Fibroblast of pulmonary artery (primary cell): ENCODE results near the gene LIMS2.

ENCODE experiments used
- DNase-seq: peaks from one replicate; pipeline ENCODE4 v3.0.0-alpha.2; 2010; ENCODE audit warnings: low read depth
- H3K4me3 ChIP-seq: replicated peaks from 2 replicates; pipeline ENCODE4 v1.5.1; 2011; ENCODE audit warnings: low read depth, mild to moderate bottlenecking, control low read depth, low read length, moderate library complexity
- TF ChIP-seq, protein P1 (sequence below): IDR thresholded peaks from 2 replicates; pipeline ENCODE4 v1.5.1; 2011; ENCODE audit warnings: mild to moderate bottlenecking, control low read depth, low read length, inconsistent platforms; ENCODE audit errors: missing control alignments

The LIMS2 gene

GRCh38 chr2:127688405-127688804 is 13.1 kb upstream of the LIMS2 start:
- H3K4me3 ChIP-seq: no peak overlapping the region
- DNase-seq: no peak
- TF ChIP-seq, protein P1, sequence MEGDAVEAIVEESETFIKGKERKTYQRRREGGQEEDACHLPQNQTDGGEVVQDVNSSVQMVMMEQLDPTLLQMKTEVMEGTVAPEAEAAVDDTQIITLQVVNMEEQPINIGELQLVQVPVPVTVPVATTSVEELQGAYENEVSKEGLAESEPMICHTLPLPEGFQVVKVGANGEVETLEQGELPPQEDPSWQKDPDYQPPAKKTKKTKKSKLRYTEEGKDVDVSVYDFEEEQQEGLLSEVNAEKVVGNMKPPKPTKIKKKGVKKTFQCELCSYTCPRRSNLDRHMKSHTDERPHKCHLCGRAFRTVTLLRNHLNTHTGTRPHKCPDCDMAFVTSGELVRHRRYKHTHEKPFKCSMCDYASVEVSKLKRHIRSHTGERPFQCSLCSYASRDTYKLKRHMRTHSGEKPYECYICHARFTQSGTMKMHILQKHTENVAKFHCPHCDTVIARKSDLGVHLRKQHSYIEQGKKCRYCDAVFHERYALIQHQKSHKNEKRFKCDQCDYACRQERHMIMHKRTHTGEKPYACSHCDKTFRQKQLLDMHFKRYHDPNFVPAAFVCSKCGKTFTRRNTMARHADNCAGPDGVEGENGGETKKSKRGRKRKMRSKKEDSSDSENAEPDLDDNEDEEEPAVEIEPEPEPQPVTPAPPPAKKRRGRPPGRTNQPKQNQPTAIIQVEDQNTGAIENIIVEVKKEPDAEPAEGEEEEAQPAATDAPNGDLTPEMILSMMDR: no peak

- no peak overlapping the region for H3K4me3 ChIP-seq
- DNase-seq: no peak
- TF ChIP-seq, protein P1: no peak
Observed at GRCh38 chr2:127685410-127686080, 10.2 kb upstream of the LIMS2 start.

DNA sequence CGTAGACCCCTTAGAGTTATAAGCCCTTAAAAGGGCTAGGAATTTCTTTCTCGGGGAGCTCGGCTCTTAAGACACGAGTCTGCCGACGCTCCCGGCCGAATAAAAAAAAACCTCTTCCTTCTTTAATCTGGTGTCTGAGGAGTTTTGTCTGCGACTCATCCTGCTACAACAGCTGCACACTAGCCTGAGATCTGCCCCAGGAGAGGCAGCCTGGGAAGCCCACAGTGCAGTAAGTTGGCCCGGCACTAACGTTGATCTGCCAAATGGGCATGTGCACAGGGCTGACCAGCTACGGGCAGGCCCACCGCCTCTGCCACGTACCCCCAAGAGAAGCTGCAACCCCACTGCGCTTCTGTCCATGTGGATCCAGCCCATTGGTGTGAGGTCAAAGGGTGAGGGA is 8.4 kb upstream of the LIMS2 start:
- H3K4me3 ChIP-seq: no peak overlapping the region
- TF ChIP-seq, protein P1: no peak
- DNase-seq: no peak

GRCh38 chr2:127683056-127683455 is 7.7 kb upstream of the LIMS2 start:
- DNase-seq: no peak
- TF ChIP-seq, protein P1: no peak
- H3K4me3 ChIP-seq: no peak overlapping the region

DNA sequence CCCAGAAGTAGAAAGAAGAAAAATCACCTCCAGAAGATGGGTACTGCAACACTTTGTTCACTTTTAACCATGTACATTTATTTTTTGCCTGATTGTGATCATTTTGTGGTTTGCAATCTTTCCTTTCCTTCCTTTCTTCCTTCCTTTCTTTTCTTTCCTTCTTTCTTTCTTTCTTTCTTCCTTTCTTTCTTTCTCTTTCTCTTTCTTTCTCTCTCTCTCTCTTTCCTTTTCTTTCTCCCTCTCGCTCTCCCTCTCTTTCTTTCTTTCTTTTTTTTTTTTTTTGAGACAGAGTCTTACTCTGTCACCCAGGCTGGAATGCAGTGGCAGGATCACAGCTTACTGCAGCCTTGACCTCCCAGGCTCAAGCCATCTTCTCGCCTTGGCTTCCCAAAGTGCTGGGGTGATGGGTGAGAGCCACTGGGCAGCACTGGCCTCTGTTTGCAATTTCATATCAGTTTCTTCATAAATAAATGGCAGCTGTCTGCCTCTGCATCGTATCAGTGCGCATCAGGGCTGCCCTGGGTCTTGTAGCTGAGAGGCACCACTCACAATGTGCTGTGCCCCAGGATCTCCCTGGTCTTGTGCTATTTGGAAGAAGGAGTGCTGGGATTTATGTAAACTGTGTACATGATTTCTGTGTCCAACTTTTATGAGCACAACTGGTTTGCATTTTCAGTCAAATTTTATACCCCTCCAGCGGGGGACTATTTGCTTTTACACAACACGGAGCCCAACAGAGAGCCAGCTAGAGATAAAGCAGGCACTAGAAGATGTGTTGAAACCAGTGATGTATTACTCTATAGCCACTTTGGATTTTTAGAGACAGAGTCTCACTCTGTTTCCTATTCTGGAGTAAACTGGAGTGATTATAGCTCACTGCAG is 6.9 kb upstream of the LIMS2 start:
- H3K4me3 ChIP-seq: no peak overlapping the region
- DNase-seq: no peak
- TF ChIP-seq, protein P1: no peak

DNA sequence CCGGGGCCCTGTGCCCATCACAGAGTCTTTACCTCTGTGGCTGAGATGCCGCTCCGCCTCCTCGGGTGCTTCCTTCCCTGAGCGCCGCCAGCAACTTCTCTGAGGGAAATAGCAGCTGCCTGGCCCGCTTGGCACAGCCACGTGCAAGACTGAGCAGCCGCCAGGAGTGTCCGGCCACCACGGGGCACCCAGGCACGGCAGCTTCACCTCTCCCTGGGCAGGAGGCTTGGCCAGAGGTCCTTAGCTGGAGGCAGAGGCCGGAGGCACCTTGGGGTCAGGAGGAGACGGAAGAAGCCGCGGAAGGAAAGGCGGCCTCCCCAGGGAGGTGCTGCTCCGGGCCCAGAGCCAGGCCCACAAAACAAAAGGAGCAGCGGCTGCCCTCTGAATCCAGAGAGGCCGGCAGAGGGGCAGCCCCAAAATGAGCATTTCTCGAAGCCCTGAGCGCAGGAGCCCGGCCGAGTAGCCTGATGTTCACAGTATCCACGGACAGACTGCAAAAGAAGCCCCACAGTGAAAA is 6.0 kb upstream of the LIMS2 start:
- H3K4me3 ChIP-seq: no peak overlapping the region
- TF ChIP-seq, protein P1: no peak
- peak; percentile 35 for DNase-seq
